Immature natural killer cell (primary cell): Measurements from ENCODE around the gene TCERG1. TPM values are rescaled to one million over a fixed set of nuclear protein-coding genes. Genes with fewer than 3 reads are reported as not detected.

Source experiments
- DNase-seq, 3 donors: peaks; one replicate each; pipeline ENCODE4 v3.0.0; 2022; ENCODE audit warnings: mixed read lengths in 1 of 3
- H3K27ac Mint-ChIP-seq, 6 donors: one replicate each; pipeline ENCODE4 v1.8.0; 2020; ENCODE audit warnings: mixed read lengths in 6 of 6, mild to moderate bottlenecking in 5 of 6, inconsistent platforms in 4 of 6, moderate library complexity in 3 of 6
- H3K27me3 Mint-ChIP-seq, 3 donors: one replicate each; pipeline ENCODE4 v1.8.0; 2020 to 2021; ENCODE audit warnings: low read depth in 3 of 3, mild to moderate bottlenecking in 3 of 3, mixed read lengths in 3 of 3, moderate library complexity in 3 of 3, inconsistent platforms in 1 of 3
- H3K36me3 Mint-ChIP-seq, 3 donors: one replicate each; pipeline ENCODE4 v1.8.0; 2020; ENCODE audit warnings: mixed read lengths in 3 of 3, inconsistent platforms in 2 of 3, mild to moderate bottlenecking in 2 of 3
- H3K4me1 Mint-ChIP-seq, 2 donors: one replicate each; pipeline ENCODE4 v1.8.0; 2020; ENCODE audit warnings: inconsistent platforms in 2 of 2, mild to moderate bottlenecking in 2 of 2, mixed read lengths in 2 of 2, moderate library complexity in 1 of 2
- H3K4me3 Mint-ChIP-seq, 5 donors: one replicate each; pipeline ENCODE4 v1.8.0; 2020; ENCODE audit warnings: mild to moderate bottlenecking in 5 of 5, mixed read lengths in 5 of 5, inconsistent platforms in 3 of 5, moderate library complexity in 3 of 5
- H3K9me3 Mint-ChIP-seq, 6 donors: one replicate each; pipeline ENCODE4 v1.8.0; 2020; ENCODE audit warnings: mild to moderate bottlenecking in 6 of 6, mixed read lengths in 6 of 6, inconsistent platforms in 4 of 6, moderate library complexity in 3 of 6
- polyA plus RNA-seq, 3 donors: library from polyadenylated mRNA; unstranded; fragments of 300-500 nt; fragmentation: Illumina TruSeq; gene quantifications; one replicate each; pipeline ENCODE4 v1.2.3, GENCODE V29; 2021

Gene TCERG1
- polyA plus RNA-seq, 3 donors from 2014 or later, result 14.9 to 45.0 (median 21.2) TPM

GRCh38 chr5:146440353-146440752, 6.8 kb upstream of the TCERG1 start:
- Mint-ChIP-seq H3K27ac (no peak overlapping the region), H3K4me3 (no peak overlapping the region), H3K9me3 (no peaks in the 10 kb centered on the region), H3K36me3 (no peaks in the 10 kb centered on the region), H3K27me3 (peaks cover 3 to 8% (median 6%) of the 10 kb centered on the region in 3 donors), H3K4me1 (no peaks in the 10 kb centered on the region)
- DNase-seq, result no peak

- no peaks in the 10 kb centered on the region for H3K9me3 Mint-ChIP-seq
- H3K4me3 Mint-ChIP-seq, result no peak overlapping the region
- H3K27ac Mint-ChIP-seq, result no peak overlapping the region
- H3K4me1 Mint-ChIP-seq, result no peaks in the 10 kb centered on the region
- no peak for DNase-seq
- no peaks in the 10 kb centered on the region for H3K36me3 Mint-ChIP-seq
- peaks cover 3 to 8% (median 6%) of the 10 kb centered on the region in 3 donors for H3K27me3 Mint-ChIP-seq
These were observed 6.2 kb upstream of the TCERG1 start for GRCh38 chr5:146440870-146441495.

- peaks cover 2 to 3% of the 10 kb centered on the region in 2 donors for H3K4me1 Mint-ChIP-seq
These were observed 5.2 kb upstream of the TCERG1 start for GRCh38 chr5:146441896-146442295.

GRCh38 chr5:146447734-146448380, 724 bp downstream of the TCERG1 start:
- peaks cover 37 to 47% of the 10 kb centered on the region in 2 donors for H3K4me1 Mint-ChIP-seq
- peak in 1 of 3 donors; percentile 12 for DNase-seq
- peak overlapping the region; percentile 90 to 99 (median 97) for H3K27ac Mint-ChIP-seq

More at GRCh38 chr5:146441896-146442295, 5.2 kb upstream of the TCERG1 start:
- no peak overlapping the region for H3K4me3 Mint-ChIP-seq
- no peak overlapping the region for H3K27ac Mint-ChIP-seq
- no peaks in the 10 kb centered on the region for H3K9me3 Mint-ChIP-seq
- peaks cover 5 to 10% (median 6%) of the 10 kb centered on the region in 3 donors for H3K27me3 Mint-ChIP-seq
- no peaks in the 10 kb centered on the region for H3K36me3 Mint-ChIP-seq
- DNase-seq, result no peak

GRCh38 chr5:146448783-146449519, 1.8 kb downstream of the TCERG1 start:
- H3K4me3 Mint-ChIP-seq, result peak overlapping the region; percentile 66 to 97 (median 96)

More at GRCh38 chr5:146447734-146448380, 724 bp downstream of the TCERG1 start:
- Mint-ChIP-seq H3K9me3 (no peaks in the 10 kb centered on the region), H3K27me3 (peaks cover 4 to 9% (median 8%) of the 10 kb centered on the region in 3 donors), H3K36me3 (peaks cover 0 to 4% (median 0%) of the 10 kb centered on the region in 3 donors), H3K4me3 (peak overlapping the region; percentile 95 to 98 (median 97))

GRCh38 chr5:146450002-146450401, 2.9 kb downstream of the TCERG1 start:
- Mint-ChIP-seq H3K4me1 (peaks cover 43 to 65% of the 10 kb centered on the region in 2 donors), H3K27ac (no peak overlapping the region), H3K4me3 (no peak overlapping the region), H3K27me3 (peaks cover 2 to 9% (median 7%) of the 10 kb centered on the region in 3 donors), H3K36me3 (peaks cover 0 to 4% (median 0%) of the 10 kb centered on the region in 3 donors), H3K9me3 (no peaks in the 10 kb centered on the region)
- DNase-seq, result no peak

More at GRCh38 chr5:146448783-146449519, 1.8 kb downstream of the TCERG1 start:
- Mint-ChIP-seq H3K4me1 (peaks cover 40 to 58% of the 10 kb centered on the region in 2 donors), H3K27me3 (peaks cover 2 to 9% (median 7%) of the 10 kb centered on the region in 3 donors), H3K27ac (peak overlapping the region in 3 of 6 donors; percentile 36 to 96 (median 36)), H3K36me3 (peaks cover 0 to 4% (median 0%) of the 10 kb centered on the region in 3 donors), H3K9me3 (no peaks in the 10 kb centered on the region)
- DNase-seq, result no peak

- Mint-ChIP-seq H3K27me3 (peaks cover 2 to 9% (median 7%) of the 10 kb centered on the region in 3 donors), H3K4me3 (no peak overlapping the region)
These were observed 4.3 kb downstream of the TCERG1 start for GRCh38 chr5:146451411-146451810.

GRCh38 chr5:146457431-146457830, 10.3 kb downstream of the TCERG1 start:
- Mint-ChIP-seq H3K27ac (no peak overlapping the region), H3K4me1 (peaks cover 9 to 41% of the 10 kb centered on the region in 2 donors), H3K36me3 (peaks cover 0 to 16% (median 14%) of the 10 kb centered on the region in 3 donors)

More at GRCh38 chr5:146451411-146451810, 4.3 kb downstream of the TCERG1 start:
- no peak for DNase-seq
- H3K4me1 Mint-ChIP-seq, result peaks cover 45 to 78% of the 10 kb centered on the region in 2 donors
- H3K9me3 Mint-ChIP-seq, result no peaks in the 10 kb centered on the region
- H3K27ac Mint-ChIP-seq, result no peak overlapping the region
- peaks cover 0 to 4% (median 0%) of the 10 kb centered on the region in 3 donors for H3K36me3 Mint-ChIP-seq

GRCh38 chr5:146458894-146459293, 11.8 kb downstream of the TCERG1 start:
- no peak overlapping the region for H3K27ac Mint-ChIP-seq
- H3K4me3 Mint-ChIP-seq, result no peak overlapping the region
- H3K4me1 Mint-ChIP-seq, result peaks cover 5 to 27% of the 10 kb centered on the region in 2 donors
- H3K36me3 Mint-ChIP-seq, result peaks cover 8 to 27% (median 25%) of the 10 kb centered on the region in 3 donors
- DNase-seq, result no peak
- H3K27me3 Mint-ChIP-seq, result peaks cover 0 to 3% (median 0%) of the 10 kb centered on the region in 3 donors
- H3K9me3 Mint-ChIP-seq, result no peaks in the 10 kb centered on the region

More at GRCh38 chr5:146457431-146457830, 10.3 kb downstream of the TCERG1 start:
- Mint-ChIP-seq H3K4me3 (no peak overlapping the region), H3K9me3 (no peaks in the 10 kb centered on the region), H3K27me3 (no peaks in the 10 kb centered on the region)
- DNase-seq, result no peak

- H3K27ac Mint-ChIP-seq, result no peak overlapping the region
- no peaks in the 10 kb centered on the region for H3K9me3 Mint-ChIP-seq
- peaks cover 2 to 18% of the 10 kb centered on the region in 2 donors for H3K4me1 Mint-ChIP-seq
- no peak overlapping the region for H3K4me3 Mint-ChIP-seq
- H3K27me3 Mint-ChIP-seq, result peaks cover 0 to 3% (median 1%) of the 10 kb centered on the region in 3 donors
- DNase-seq, result no peak
- H3K36me3 Mint-ChIP-seq, result peaks cover 8 to 41% (median 36%) of the 10 kb centered on the region in 3 donors
These were observed 14.2 kb downstream of the TCERG1 start for GRCh38 chr5:146461319-146461718.

- no peak overlapping the region for H3K4me3 Mint-ChIP-seq
- peaks cover 4 to 26% of the 10 kb centered on the region in 2 donors for H3K4me1 Mint-ChIP-seq
- peaks cover 8 to 41% (median 32%) of the 10 kb centered on the region in 3 donors for H3K36me3 Mint-ChIP-seq
- no peaks in the 10 kb centered on the region for H3K9me3 Mint-ChIP-seq
- no peak for DNase-seq
- peaks cover 0 to 3% (median 1%) of the 10 kb centered on the region in 3 donors for H3K27me3 Mint-ChIP-seq
- no peak overlapping the region for H3K27ac Mint-ChIP-seq
These were observed 16.3 kb downstream of the TCERG1 start for GRCh38 chr5:146463446-146463845.

- peaks cover 0 to 3% (median 1%) of the 10 kb centered on the region in 3 donors for H3K27me3 Mint-ChIP-seq
- no peaks in the 10 kb centered on the region for H3K9me3 Mint-ChIP-seq
- DNase-seq, result no peak
- peak overlapping the region in 1 of 6 donors; percentile 16 for H3K27ac Mint-ChIP-seq
- peaks cover 4 to 26% of the 10 kb centered on the region in 2 donors for H3K4me1 Mint-ChIP-seq
- peaks cover 8 to 43% (median 37%) of the 10 kb centered on the region in 3 donors for H3K36me3 Mint-ChIP-seq
- H3K4me3 Mint-ChIP-seq, result no peak overlapping the region
These were observed 19.6 kb downstream of the TCERG1 start for GRCh38 chr5:146466521-146467349.

GRCh38 chr5:146467760-146468159, 20.6 kb downstream of the TCERG1 start:
- Mint-ChIP-seq H3K36me3 (peaks cover 8 to 48% (median 41%) of the 10 kb centered on the region in 3 donors), H3K27ac (peak overlapping the region in 1 of 6 donors; percentile 13), H3K4me1 (peaks cover 4 to 26% of the 10 kb centered on the region in 2 donors), H3K9me3 (no peaks in the 10 kb centered on the region), H3K27me3 (peaks cover 0 to 3% (median 1%) of the 10 kb centered on the region in 3 donors), H3K4me3 (no peak overlapping the region)
- no peak for DNase-seq
